Liver (tissue), 9 donors: ENCODE data around the gene UGT1A9. TPM values are rescaled to one million over a fixed set of nuclear protein-coding genes. Genes with fewer than 3 reads are reported as not detected.

Source experiments
- DNase-seq: peaks from one replicate; pipeline ENCODE4 v3.0.0-alpha.2; 2017; ENCODE audit warnings: low spot score
- H3K27ac ChIP-seq, 2 donors: one replicate each; pipeline ENCODE4 v1.7.0; 2013; ENCODE audit warnings: inconsistent platforms in 2 of 2, low read length in 2 of 2, control low read depth in 1 of 2, low read depth in 1 of 2, mild to moderate bottlenecking in 1 of 2
- H3K27me3 ChIP-seq, 4 donors: one replicate each; pipeline versions ENCODE4 v1.6.1 to v1.7.0; 2013; ENCODE audit warnings: low read length in 3 of 4, inconsistent platforms in 1 of 4, mild to moderate bottlenecking in 1 of 4, moderate library complexity in 1 of 4; ENCODE audit not compliant: control insufficient read depth in 4 of 4, insufficient read depth in 4 of 4
- H3K36me3 ChIP-seq, 4 donors: one replicate each; pipeline versions ENCODE4 v1.6.1 to v1.7.0; 2013; ENCODE audit warnings: low read length in 3 of 4, mild to moderate bottlenecking in 3 of 4, low read depth in 1 of 4, moderate library complexity in 1 of 4; ENCODE audit not compliant: control insufficient read depth in 4 of 4, insufficient read depth in 3 of 4
- H3K4me1 ChIP-seq, 4 donors: one replicate each; pipeline versions ENCODE4 v1.6.1 to v1.7.0; 2013; ENCODE audit warnings: low read length in 3 of 4, mild to moderate bottlenecking in 3 of 4, moderate library complexity in 1 of 4; ENCODE audit not compliant: control insufficient read depth in 4 of 4, insufficient read depth in 4 of 4
- H3K4me3 ChIP-seq, 3 donors: one replicate each; pipeline versions ENCODE4 v1.6.1 to v1.7.0; 2013; ENCODE audit warnings: low read length in 3 of 3, control low read depth in 1 of 3, low read depth in 1 of 3, mild to moderate bottlenecking in 1 of 3
- H3K9ac ChIP-seq, 2 donors: one replicate each; pipeline ENCODE4 v1.7.0; 2013; ENCODE audit warnings: low read length in 2 of 2, mild to moderate bottlenecking in 2 of 2, moderate library complexity in 2 of 2, control low read depth in 1 of 2, low read depth in 1 of 2
- H3K9me3 ChIP-seq, 4 donors: one replicate each; pipeline versions ENCODE4 v1.6.1 to v1.7.0; 2013; ENCODE audit warnings: low read length in 3 of 4; ENCODE audit not compliant: control insufficient read depth in 4 of 4
- ATF3 ChIP-seq: IDR thresholded peaks from 2 replicates; pipeline ENCODE4 v1.6.1; 2016; ENCODE audit warnings: antibody characterized with exemption
- EGR1 ChIP-seq, 2 donors: IDR thresholded peaks; 2 replicates each; pipeline ENCODE4 v1.6.1; 2016 to 2018; ENCODE audit warnings: antibody characterized with exemption in 2 of 2, low read depth in 2 of 2
- FOXA1 ChIP-seq: IDR thresholded peaks from 2 replicates; pipeline ENCODE4 v1.6.1; 2016; ENCODE audit warnings: antibody characterized with exemption
- FOXA2 ChIP-seq: IDR thresholded peaks from 2 replicates; pipeline ENCODE4 v1.6.1; 2016; ENCODE audit warnings: antibody characterized with exemption
- GABPA ChIP-seq, 2 donors: IDR thresholded peaks in 1 of 2; conservative IDR thresholded peaks in 1 of 2; 2 replicates each; pipeline ENCODE4 v1.6.1; 2016; ENCODE audit warnings: antibody characterized with exemption in 2 of 2, mild to moderate bottlenecking in 1 of 2, moderate library complexity in 1 of 2
- HNF4A ChIP-seq, 2 donors: conservative IDR thresholded peaks; 2 replicates each; pipeline ENCODE4 v1.6.1; 2016; ENCODE audit warnings: antibody characterized with exemption in 2 of 2, mild to moderate bottlenecking in 2 of 2
- HNF4G ChIP-seq: IDR thresholded peaks from 2 replicates; pipeline ENCODE4 v1.6.1; 2016; ENCODE audit warnings: antibody characterized with exemption
- JUND ChIP-seq, 2 donors: IDR thresholded peaks; 2 replicates each; pipeline ENCODE4 v1.6.1; 2016; ENCODE audit warnings: antibody characterized with exemption in 2 of 2
- MAX ChIP-seq: IDR thresholded peaks from 2 replicates; pipeline ENCODE4 v1.6.1; 2016; ENCODE audit warnings: antibody characterized with exemption
- NR2F2 ChIP-seq: IDR thresholded peaks from 2 replicates; pipeline ENCODE4 v1.6.1; 2016; ENCODE audit warnings: antibody characterized with exemption
- RAD21 ChIP-seq, 2 donors: IDR thresholded peaks; 2 replicates each; pipeline ENCODE4 v1.6.1; 2016; ENCODE audit warnings: antibody characterized with exemption in 2 of 2, mild to moderate bottlenecking in 2 of 2
- REST ChIP-seq: IDR thresholded peaks from 2 replicates; pipeline ENCODE4 v1.6.1; 2016; ENCODE audit warnings: antibody characterized with exemption, mild to moderate bottlenecking
- RXRA ChIP-seq, 2 donors: IDR thresholded peaks; 2 replicates each; pipeline ENCODE4 v1.6.1; 2017 to 2018; ENCODE audit warnings: antibody characterized with exemption in 2 of 2, mild to moderate bottlenecking in 1 of 2
- SP1 ChIP-seq: IDR thresholded peaks from 2 replicates; pipeline ENCODE4 v1.6.1; 2018; ENCODE audit warnings: antibody characterized with exemption, mild to moderate bottlenecking
- TAF1 ChIP-seq: conservative IDR thresholded peaks from 2 replicates; pipeline ENCODE4 v1.6.1; 2016; ENCODE audit warnings: antibody characterized with exemption, mild to moderate bottlenecking
- YY1 ChIP-seq: IDR thresholded peaks from 2 replicates; pipeline ENCODE4 v1.6.1; 2016; ENCODE audit warnings: antibody characterized with exemption, mild to moderate bottlenecking
- ZBTB33 ChIP-seq: IDR thresholded peaks from 2 replicates; pipeline ENCODE4 v1.6.1; 2016; ENCODE audit warnings: antibody characterized with exemption
- WGBS: extraction: QIAGEN DNeasy Blood & Tissue Kit; methylation state at CpG from one replicate; pipeline ENCODE4 v1.1.7; 2013; 5-methylcytosine and 5-hydroxymethylcytosine counted together
- polyA plus RNA-seq, 2 donors: library from polyadenylated mRNA; stranded (reverse) in 1 of 2; unstranded in 1 of 2; fragments of 200-250 nt in 1 of 2; fragments of >200 nt in 1 of 2; fragmentation: Nextera tagmentation in 1 of 2; extraction: Ambion mirVana in 1 of 2; gene quantifications; one replicate each; pipeline versions ENCODE4 v1.2.1 to v1.2.3, GENCODE V29; 2013 to 2015
- total RNA-seq, 2 donors: library from RNA; depleted of rRNA; stranded (reverse); fragments of >200 nt; gene quantifications; one replicate each; pipeline ENCODE4 v1.2.3, GENCODE V29; 2014
- donor health status: healthy.
- donor health status: healthy.
- donor health status: healthy.
- donor health status: healthy.
- donor health status: healthy.

The UGT1A9 gene
- total and polyA plus RNA-seq, 4 donors: 14.3 to 62.3 (median 23.8) TPM; not detected in 1

- Histone ChIP-seq H3K9ac (no peak overlapping the region), H3K4me1 (no peaks in the 10 kb centered on the region), H3K27ac (no peak overlapping the region), H3K36me3 (no peaks in the 10 kb centered on the region), H3K9me3 (no peaks in the 10 kb centered on the region), H3K27me3 (no peaks in the 10 kb centered on the region), H3K4me3 (no peak overlapping the region)
- WGBS: 73% methylated on average over 12 of the region's 12 CpGs
- TF ChIP-seq ZBTB33: no peak
- TF ChIP-seq SP1: no peak
- TF ChIP-seq FOXA1: no peak
- no peak for TF ChIP-seq REST
- no peak for TF ChIP-seq RAD21 (IDR thresholded peaks at IDR 0.05)
- TF ChIP-seq FOXA2: no peak
- TF ChIP-seq TAF1: no peak
- TF ChIP-seq RXRA (IDR thresholded peaks at IDR 0.05): no peak
- TF ChIP-seq NR2F2: no peak
- TF ChIP-seq GABPA (IDR thresholded peaks at IDR 0.05 in 1 of 2, conservative IDR thresholded peaks at IDR 0.05 in 1 of 2): no peak
- no peak for TF ChIP-seq MAX
- no peak for TF ChIP-seq YY1
- no peak for TF ChIP-seq ATF3
- no peak for TF ChIP-seq JUND (IDR thresholded peaks at IDR 0.05)
- no peak for TF ChIP-seq HNF4G
- DNase-seq: peak; percentile 10
Measured at GRCh38 chr2:233807215-233807865, 135.6 kb downstream of the UGT1A9 start.

GRCh38 chr2:233807966-233808935 is 136.6 kb downstream of the UGT1A9 start:
- DNase-seq: no peak
- H3K4me3 ChIP-seq: no peak overlapping the region
- no peak overlapping the region for H3K9ac ChIP-seq
- no peaks in the 10 kb centered on the region for H3K36me3 ChIP-seq
- no peak overlapping the region for H3K27ac ChIP-seq
- no peaks in the 10 kb centered on the region for H3K4me1 ChIP-seq
- WGBS: 82% methylated on average over 10 of the region's 10 CpGs
- no peaks in the 10 kb centered on the region for H3K9me3 ChIP-seq
- H3K27me3 ChIP-seq: no peaks in the 10 kb centered on the region
- TF ChIP-seq ZBTB33 (no peak), RAD21 (IDR thresholded peaks at IDR 0.05) (no peak), FOXA2 (no peak), MAX (no peak), YY1 (no peak), JUND (IDR thresholded peaks at IDR 0.05) (no peak), HNF4G (no peak), RXRA (IDR thresholded peaks at IDR 0.05) (no peak), EGR1 (IDR thresholded peaks at IDR 0.05; ENCODE audit: low read depth in 2 of 2) (no peak), SP1 (no peak), GABPA (IDR thresholded peaks at IDR 0.05 in 1 of 2, conservative IDR thresholded peaks at IDR 0.05 in 1 of 2) (no peak), REST (no peak), HNF4A (conservative IDR thresholded peaks at IDR 0.05) (no peak), TAF1 (no peak), NR2F2 (no peak)
